ENCODE measurements around the gene KIRREL3.

- TF ChIP-seq POLR2A (IDR thresholded peaks at IDR 0.05), result no peak
- no peak for TF ChIP-seq CTCF (IDR thresholded peaks at IDR 0.05)
Observed at GRCh38 chr11:126990716-126991480, 9.7 kb downstream of the KIRREL3 start.

Data from esophagus squamous epithelium (tissue), 4 donors.